SH-SY5Y (cell line): ENCODE measurements around the gene SOX15.

Source experiments
- GATA2 ChIP-seq: IDR thresholded peaks from 2 replicates; pipeline ENCODE4 v1.6.1; 2011; ENCODE audit warnings: mild to moderate bottlenecking, low read depth, low read length
- GATA3 ChIP-seq: IDR thresholded peaks from 2 replicates; pipeline ENCODE4 v1.6.1; 2011; ENCODE audit warnings: low read depth, mild to moderate bottlenecking, low read length, moderate library complexity

The SOX15 gene

GRCh38 chr17:7574176-7574953, 15.5 kb downstream of the SOX15 start:
- TF ChIP-seq GATA2 (no peak), GATA3 (no peak)

- TF ChIP-seq GATA2: no peak
- no peak for TF ChIP-seq GATA3
Observed at GRCh38 chr17:7573324-7574080, 16.4 kb downstream of the SOX15 start.

- TF ChIP-seq GATA2: no peak
- no peak for TF ChIP-seq GATA3
Observed at GRCh38 chr17:7572588-7573323, 17.1 kb downstream of the SOX15 start.

- TF ChIP-seq GATA3: no peak
- no peak for TF ChIP-seq GATA2
Observed at GRCh38 chr17:7572338-7572587, 17.6 kb downstream of the SOX15 start.

GRCh38 chr17:7570351-7570750, 19.5 kb downstream of the SOX15 start:
- no peak for TF ChIP-seq GATA3
- TF ChIP-seq GATA2: no peak

GRCh38 chr17:7569571-7569970, 20.3 kb downstream of the SOX15 start:
- TF ChIP-seq GATA2 (no peak), GATA3 (no peak)

- no peak for TF ChIP-seq GATA3
- no peak for TF ChIP-seq GATA2
Observed at GRCh38 chr17:7563115-7563869, 26.6 kb downstream of the SOX15 start.

GRCh38 chr17:7562208-7562605, 27.7 kb downstream of the SOX15 start:
- TF ChIP-seq GATA3: no peak
- TF ChIP-seq GATA2: no peak

GRCh38 chr17:7561589-7562207, 28.2 kb downstream of the SOX15 start, which contains the start of gene SENP3:
SENP3 (plus strand) TSS chr17:7561919; CDS start chr17:7563077, 1,158 bp downstream.
- no peak for TF ChIP-seq GATA2

- TF ChIP-seq GATA2 (no peak), GATA3 (no peak)
Observed at GRCh38 chr17:7561028-7561575, 28.8 kb downstream of the SOX15 start.

- TF ChIP-seq GATA2: no peak
- TF ChIP-seq GATA3: no peak
Observed at GRCh38 chr17:7560172-7561027, 29.5 kb downstream of the SOX15 start.
